ENCODE data around the gene SPATS2L.

The SPATS2L gene

GRCh38 chr2:200515155-200515554 is 208.7 kb downstream of the SPATS2L start:
- no peak for DNase-seq (ENCODE audit: low spot score)
- Histone ChIP-seq H3K4me3 (ENCODE audit: severe bottlenecking) (no peak overlapping the region), H3K27ac (ENCODE audit: poor library complexity, severe bottlenecking) (no peak overlapping the region), H3K36me3 (ENCODE audit: low read depth) (no peaks in the 10 kb centered on the region), H3K9me3 (ENCODE audit: severe bottlenecking) (no peaks in the 10 kb centered on the region), H3K4me1 (ENCODE audit: insufficient read depth, poor library complexity, severe bottlenecking) (no peaks in the 10 kb centered on the region), H3K27me3 (ENCODE audit: insufficient read depth, poor library complexity, severe bottlenecking) (no peaks in the 10 kb centered on the region)
- no peak for ATAC-seq (ENCODE audit: low read depth)
- TF ChIP-seq CTCF (IDR thresholded peaks at IDR 0.05; ENCODE audit: poor library complexity, severe bottlenecking) = no peak

GRCh38 chr2:200523158-200523557 is 216.7 kb downstream of the SPATS2L start:
- H3K36me3 ChIP-seq (ENCODE audit: low read depth) = no peaks in the 10 kb centered on the region
- TF ChIP-seq CTCF (IDR thresholded peaks at IDR 0.05; ENCODE audit: poor library complexity, severe bottlenecking) = no peak
- ATAC-seq (ENCODE audit: low read depth) = no peak
- no peak for DNase-seq (ENCODE audit: low spot score)
- peaks cover 27% of the 10 kb centered on the region for H3K4me1 ChIP-seq (ENCODE audit: insufficient read depth, poor library complexity, severe bottlenecking)
- no peaks in the 10 kb centered on the region for H3K27me3 ChIP-seq (ENCODE audit: insufficient read depth, poor library complexity, severe bottlenecking)
- no peak overlapping the region for H3K4me3 ChIP-seq (ENCODE audit: severe bottlenecking)
- no peaks in the 10 kb centered on the region for H3K9me3 ChIP-seq (ENCODE audit: severe bottlenecking)
- no peak overlapping the region for H3K27ac ChIP-seq (ENCODE audit: poor library complexity, severe bottlenecking)

- H3K27me3 ChIP-seq (ENCODE audit: insufficient read depth, poor library complexity, severe bottlenecking) = no peaks in the 10 kb centered on the region
- no peaks in the 10 kb centered on the region for H3K9me3 ChIP-seq (ENCODE audit: severe bottlenecking)
- TF ChIP-seq CTCF (IDR thresholded peaks at IDR 0.05; ENCODE audit: poor library complexity, severe bottlenecking) = no peak
- no peak for ATAC-seq (ENCODE audit: low read depth)
- peak overlapping the region; percentile 55 for H3K27ac ChIP-seq (ENCODE audit: poor library complexity, severe bottlenecking)
- no peak overlapping the region for H3K4me3 ChIP-seq (ENCODE audit: severe bottlenecking)
- no peak for DNase-seq (ENCODE audit: low spot score)
- H3K36me3 ChIP-seq (ENCODE audit: low read depth) = no peaks in the 10 kb centered on the region
- H3K4me1 ChIP-seq (ENCODE audit: insufficient read depth, poor library complexity, severe bottlenecking) = peaks cover 27% of the 10 kb centered on the region
Observed at GRCh38 chr2:200523604-200524003, 217.1 kb downstream of the SPATS2L start.

GRCh38 chr2:200525066-200525465 is 218.6 kb downstream of the SPATS2L start:
- Histone ChIP-seq H3K9me3 (ENCODE audit: severe bottlenecking) (no peaks in the 10 kb centered on the region), H3K27ac (ENCODE audit: poor library complexity, severe bottlenecking) (peak overlapping the region; percentile 55), H3K27me3 (ENCODE audit: insufficient read depth, poor library complexity, severe bottlenecking) (no peaks in the 10 kb centered on the region), H3K4me1 (ENCODE audit: insufficient read depth, poor library complexity, severe bottlenecking) (peaks cover 27% of the 10 kb centered on the region), H3K36me3 (ENCODE audit: low read depth) (no peaks in the 10 kb centered on the region), H3K4me3 (ENCODE audit: severe bottlenecking) (peak overlapping the region; percentile 96)
- DNase-seq (ENCODE audit: low spot score) (no peak), ATAC-seq (ENCODE audit: low read depth) (no peak)
- no peak for TF ChIP-seq CTCF (IDR thresholded peaks at IDR 0.05; ENCODE audit: poor library complexity, severe bottlenecking)

- Histone ChIP-seq H3K4me1 (ENCODE audit: insufficient read depth, poor library complexity, severe bottlenecking) (peaks cover 27% of the 10 kb centered on the region), H3K36me3 (ENCODE audit: low read depth) (no peaks in the 10 kb centered on the region), H3K4me3 (ENCODE audit: severe bottlenecking) (peak overlapping the region; percentile 96), H3K27me3 (ENCODE audit: insufficient read depth, poor library complexity, severe bottlenecking) (no peaks in the 10 kb centered on the region), H3K27ac (ENCODE audit: poor library complexity, severe bottlenecking) (peak overlapping the region; percentile 55), H3K9me3 (ENCODE audit: severe bottlenecking) (no peaks in the 10 kb centered on the region)
- no peak for ATAC-seq (ENCODE audit: low read depth)
- no peak for TF ChIP-seq CTCF (IDR thresholded peaks at IDR 0.05; ENCODE audit: poor library complexity, severe bottlenecking)
- no peak for DNase-seq (ENCODE audit: low spot score)
Observed at GRCh38 chr2:200525551-200525881, 219.0 kb downstream of the SPATS2L start.
